Type B pancreatic cell (in vitro differentiated cells): ENCODE results near the gene PPP3CA. TPM values are rescaled to one million over a fixed set of nuclear protein-coding genes. Genes with fewer than 3 reads are reported as not detected.

Source experiments
- DNase-seq: peaks from one replicate; pipeline ENCODE4 v3.0.0; 2021; ENCODE audit warnings: mixed read lengths; ENCODE audit not compliant: unreplicated experiment; ENCODE audit errors: extremely low spot score
- H3K27ac Mint-ChIP-seq: 2 replicates; pipeline ENCODE4 v1.8.0; 2021; ENCODE audit warnings: mild to moderate bottlenecking, mixed read lengths
- H3K27me3 Mint-ChIP-seq: 2 replicates; pipeline ENCODE4 v1.8.0; 2021; ENCODE audit warnings: mixed read lengths
- H3K36me3 Mint-ChIP-seq: 2 replicates; pipeline ENCODE4 v1.8.0; 2021; ENCODE audit warnings: mixed read lengths
- H3K4me1 Mint-ChIP-seq: one replicate; pipeline ENCODE4 v1.8.0; 2021; ENCODE audit warnings: mixed read lengths; ENCODE audit not compliant: unreplicated experiment
- H3K4me3 Mint-ChIP-seq: 2 replicates; pipeline ENCODE4 v1.8.0; 2021; ENCODE audit warnings: mild to moderate bottlenecking, mixed read lengths
- H3K9me3 Mint-ChIP-seq: 2 replicates; pipeline ENCODE4 v1.8.0; 2021; ENCODE audit warnings: mixed read lengths
- total RNA-seq: library from RNA; stranded (reverse); gene quantifications from 2 replicates; pipeline ENCODE4 v1.2.1, GENCODE V29; 2021; ENCODE audit warnings: low replicate concordance
- TF ChIP-seq, protein P1 (sequence below): fragments of 200-600 bp; sonication (generic); conservative IDR thresholded peaks from 2 replicates; pipeline ENCODE4 v1.5.0; 2021; ENCODE audit warnings: antibody characterized with exemption, mild to moderate bottlenecking

PPP3CA gene
- total RNA-seq, 1 donor from 2014 or later = 35.4 TPM

DNA sequence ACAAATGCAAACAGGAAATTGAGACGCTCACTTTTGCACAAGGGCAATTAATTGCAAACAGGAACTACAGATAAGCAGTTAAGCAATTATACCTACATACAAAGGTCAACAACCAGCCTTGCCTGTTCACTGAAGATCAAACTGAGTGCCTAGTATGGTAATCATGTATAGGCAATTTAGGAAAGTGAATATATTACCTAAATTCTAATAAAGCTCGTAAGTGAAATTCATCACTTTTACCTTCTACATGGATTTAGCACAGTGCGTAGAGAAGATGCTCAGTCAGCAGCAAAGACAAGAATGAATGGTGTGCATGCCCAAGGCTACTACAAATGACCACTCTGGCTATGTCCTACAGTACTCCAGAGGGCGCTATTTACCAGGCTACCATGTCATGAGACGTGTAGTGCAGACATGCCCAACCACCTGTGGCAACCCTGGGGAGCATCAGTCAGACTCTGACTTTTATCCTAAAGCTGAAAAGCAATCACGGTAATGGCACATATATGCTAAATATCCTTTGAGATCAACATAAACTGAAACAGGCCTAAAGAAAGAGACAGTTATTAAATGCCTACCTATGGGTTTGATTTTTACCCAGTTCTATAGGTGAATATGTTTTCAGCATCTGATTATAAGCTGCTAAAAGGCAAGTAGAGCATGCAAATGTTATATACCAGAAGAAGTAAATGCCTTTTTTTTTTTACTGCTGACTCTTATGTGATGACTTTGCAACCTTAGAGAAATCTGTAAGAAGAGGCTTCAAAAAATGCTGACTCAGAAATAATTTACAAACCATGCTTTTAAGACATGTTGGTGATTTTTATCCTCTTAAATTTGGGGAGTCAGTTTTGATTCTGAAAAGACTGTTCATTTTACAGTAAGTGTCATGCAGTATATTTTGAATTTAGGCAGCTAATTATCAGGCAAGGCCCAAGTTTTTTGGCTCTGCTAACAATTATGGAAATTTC is 178.0 kb downstream of the PPP3CA start:
- H3K27ac Mint-ChIP-seq = no peak overlapping the region
- no peaks in the 10 kb centered on the region for H3K27me3 Mint-ChIP-seq
- H3K9me3 Mint-ChIP-seq = no peaks in the 10 kb centered on the region
- TF ChIP-seq, protein P1, sequence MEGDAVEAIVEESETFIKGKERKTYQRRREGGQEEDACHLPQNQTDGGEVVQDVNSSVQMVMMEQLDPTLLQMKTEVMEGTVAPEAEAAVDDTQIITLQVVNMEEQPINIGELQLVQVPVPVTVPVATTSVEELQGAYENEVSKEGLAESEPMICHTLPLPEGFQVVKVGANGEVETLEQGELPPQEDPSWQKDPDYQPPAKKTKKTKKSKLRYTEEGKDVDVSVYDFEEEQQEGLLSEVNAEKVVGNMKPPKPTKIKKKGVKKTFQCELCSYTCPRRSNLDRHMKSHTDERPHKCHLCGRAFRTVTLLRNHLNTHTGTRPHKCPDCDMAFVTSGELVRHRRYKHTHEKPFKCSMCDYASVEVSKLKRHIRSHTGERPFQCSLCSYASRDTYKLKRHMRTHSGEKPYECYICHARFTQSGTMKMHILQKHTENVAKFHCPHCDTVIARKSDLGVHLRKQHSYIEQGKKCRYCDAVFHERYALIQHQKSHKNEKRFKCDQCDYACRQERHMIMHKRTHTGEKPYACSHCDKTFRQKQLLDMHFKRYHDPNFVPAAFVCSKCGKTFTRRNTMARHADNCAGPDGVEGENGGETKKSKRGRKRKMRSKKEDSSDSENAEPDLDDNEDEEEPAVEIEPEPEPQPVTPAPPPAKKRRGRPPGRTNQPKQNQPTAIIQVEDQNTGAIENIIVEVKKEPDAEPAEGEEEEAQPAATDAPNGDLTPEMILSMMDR = peak; percentile 77
- H3K4me1 Mint-ChIP-seq = no peaks in the 10 kb centered on the region
- no peaks in the 10 kb centered on the region for H3K36me3 Mint-ChIP-seq
- H3K4me3 Mint-ChIP-seq = no peak overlapping the region
- DNase-seq = no peak

DNA sequence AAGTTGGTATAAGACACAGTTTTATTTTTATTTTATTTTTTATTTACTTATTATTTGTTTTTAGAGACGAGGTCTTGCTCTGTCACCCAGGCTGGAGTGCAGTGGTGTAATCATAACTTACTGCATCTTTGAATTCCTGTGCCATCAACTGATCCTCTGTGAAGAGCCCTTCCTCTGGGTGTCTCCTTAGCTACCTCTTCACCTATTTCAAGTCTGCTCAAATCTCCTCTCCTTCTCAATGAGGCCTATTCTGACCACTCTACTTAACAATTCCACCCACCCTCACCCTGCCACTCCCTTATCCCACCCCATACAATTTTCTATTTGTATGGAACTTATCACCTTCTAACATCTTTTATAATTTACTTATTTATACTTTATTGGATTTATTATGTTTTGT is 183.4 kb downstream of the PPP3CA start:
- Mint-ChIP-seq H3K4me1 (no peaks in the 10 kb centered on the region), H3K9me3 (no peaks in the 10 kb centered on the region), H3K4me3 (no peak overlapping the region)

DNA sequence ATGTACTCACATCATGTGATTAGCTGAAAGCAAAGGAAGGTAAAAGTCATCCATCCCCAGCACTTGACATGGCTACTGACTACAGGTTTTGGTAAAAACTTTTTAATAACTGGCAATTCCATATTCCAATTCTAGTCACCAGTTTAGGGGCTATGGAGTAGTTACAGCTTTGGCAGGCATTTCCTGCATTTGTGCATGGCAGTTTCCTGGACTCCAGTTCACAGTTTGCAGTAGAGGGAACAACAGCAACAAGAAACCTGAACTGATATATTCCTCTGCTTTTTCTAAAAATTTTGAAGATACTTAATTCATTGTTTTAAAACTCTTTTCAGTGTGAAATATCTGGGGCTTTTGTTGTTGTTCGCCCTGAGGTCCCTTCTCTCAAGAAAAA is 184.3 kb downstream of the PPP3CA start:
- H3K4me1 Mint-ChIP-seq = peaks cover 5% of the 10 kb centered on the region
- H3K4me3 Mint-ChIP-seq = no peak overlapping the region
- H3K27ac Mint-ChIP-seq = no peak overlapping the region
- DNase-seq = no peak
- no peaks in the 10 kb centered on the region for H3K9me3 Mint-ChIP-seq
- H3K36me3 Mint-ChIP-seq = no peaks in the 10 kb centered on the region
- TF ChIP-seq, protein P1 = no peak
- H3K27me3 Mint-ChIP-seq = no peaks in the 10 kb centered on the region

More for the DNA sequence above, 183.4 kb downstream of the PPP3CA start:
- no peak for DNase-seq
- H3K27me3 Mint-ChIP-seq = no peaks in the 10 kb centered on the region
- H3K27ac Mint-ChIP-seq = no peak overlapping the region
- no peaks in the 10 kb centered on the region for H3K36me3 Mint-ChIP-seq
- TF ChIP-seq, protein P1 = no peak

DNA sequence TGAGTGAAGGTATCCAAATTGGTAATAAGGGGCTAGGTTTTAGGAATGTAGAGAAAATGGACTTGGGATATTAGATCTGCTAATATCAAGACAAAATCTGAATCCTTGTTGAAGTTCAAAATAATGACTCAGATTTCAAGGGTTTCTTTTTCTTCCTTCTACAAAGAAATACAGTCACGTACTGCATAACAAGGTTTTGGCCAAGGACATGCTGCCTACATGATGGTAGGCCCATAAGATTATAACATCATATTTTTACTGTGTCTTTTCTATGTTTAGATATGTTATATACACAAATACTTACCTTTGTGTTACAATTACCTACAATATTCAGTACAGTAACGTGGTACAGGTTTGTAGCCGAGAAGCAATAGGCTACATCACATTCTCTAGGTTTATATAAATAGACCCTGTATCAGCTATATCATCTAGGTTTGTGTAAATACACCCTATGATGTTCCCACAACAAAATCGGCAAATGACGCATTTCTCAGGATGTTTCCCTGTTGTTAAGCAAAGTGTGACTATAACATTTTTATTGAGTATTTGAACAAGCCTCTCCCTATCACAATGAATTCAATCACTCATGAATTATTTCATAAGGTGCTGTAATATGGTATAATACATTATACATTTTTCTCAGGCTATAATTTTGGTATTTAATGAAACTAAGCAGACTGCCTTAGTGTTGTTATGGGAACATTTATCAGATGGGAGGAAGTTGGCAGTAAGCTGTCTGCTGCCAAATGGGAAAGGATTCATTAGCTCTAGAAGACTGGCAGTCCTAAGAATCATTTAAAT is 186.3 kb downstream of the PPP3CA start:
- no peaks in the 10 kb centered on the region for H3K9me3 Mint-ChIP-seq
- DNase-seq = no peak
- H3K27ac Mint-ChIP-seq = no peak overlapping the region
- peaks cover 14% of the 10 kb centered on the region for H3K4me1 Mint-ChIP-seq
- H3K4me3 Mint-ChIP-seq = no peak overlapping the region
- no peaks in the 10 kb centered on the region for H3K27me3 Mint-ChIP-seq
- peaks cover 4% of the 10 kb centered on the region for H3K36me3 Mint-ChIP-seq
- TF ChIP-seq, protein P1 = no peak

DNA sequence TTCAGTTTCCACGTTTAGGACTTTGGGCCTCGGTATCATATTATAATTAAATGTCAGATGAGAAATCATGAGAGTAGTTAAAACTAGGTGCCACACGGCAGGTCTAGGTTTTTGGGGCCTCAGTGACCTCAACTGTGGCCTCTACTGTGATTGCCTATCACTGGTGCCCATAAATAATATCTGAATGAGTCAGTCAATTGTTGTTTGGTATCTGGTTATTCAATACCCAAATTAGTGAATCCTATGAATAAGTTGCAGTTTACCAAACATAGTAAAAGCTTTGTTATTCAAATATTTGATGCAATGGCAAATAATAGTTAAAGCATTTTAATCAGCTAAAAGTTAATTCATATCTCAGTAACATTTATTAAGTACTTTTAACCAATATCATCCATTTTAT is 188.8 kb downstream of the PPP3CA start:
- Mint-ChIP-seq H3K9me3 (no peaks in the 10 kb centered on the region), H3K4me1 (peaks cover 16% of the 10 kb centered on the region), H3K36me3 (peaks cover 4% of the 10 kb centered on the region), H3K27ac (no peak overlapping the region), H3K27me3 (no peaks in the 10 kb centered on the region), H3K4me3 (no peak overlapping the region)
- TF ChIP-seq, protein P1 = no peak
- DNase-seq = no peak
